Peyer's patch (tissue), 4 donors: ENCODE data around the gene ZNF428. TPM values are rescaled to one million over a fixed set of nuclear protein-coding genes. Genes with fewer than 3 reads are reported as not detected.

Source experiments
- DNase-seq, 3 donors: peaks; one replicate each; pipeline ENCODE4 v3.0.0-alpha.2; 2017 to 2019
- H3K27ac ChIP-seq, 4 donors: fragments of 200-600 bp; sonication (generic); one replicate each; pipeline ENCODE4 v1.5.1; 2016 to 2019
- H3K27me3 ChIP-seq, 2 donors: fragments of 200-600 bp; sonication (generic); one replicate each; pipeline ENCODE4 v1.5.1; 2019
- H3K36me3 ChIP-seq, 3 donors: fragments of 200-600 bp; sonication (generic); one replicate each; pipeline ENCODE4 v1.5.1; 2016 to 2019
- H3K4me1 ChIP-seq, 4 donors: fragments of 200-600 bp; sonication (generic); one replicate each; pipeline ENCODE4 v1.5.1; 2016 to 2019
- H3K4me3 ChIP-seq, 4 donors: fragments of 200-600 bp; sonication (generic); 1 replicate in 3 of 4; 2 replicates in 1 of 4; pipeline ENCODE4 v1.5.1; 2016 to 2019; ENCODE audit warnings: mild to moderate bottlenecking in 1 of 4
- H3K9me3 ChIP-seq, 4 donors: fragments of 200-600 bp; sonication (generic); one replicate each; pipeline ENCODE4 v1.5.1; 2016 to 2019; ENCODE audit warnings: mild to moderate bottlenecking in 1 of 4
- POLR2A ChIP-seq, 2 donors: fragments of 450-650 bp; IDR thresholded peaks; one replicate each; pipeline ENCODE4 v1.5.1; 2017; ENCODE audit warnings: antibody characterized with exemption in 2 of 2, mild to moderate bottlenecking in 2 of 2, moderate library complexity in 2 of 2
- small RNA-seq, 2 donors: library from RNA; depleted of rRNA; stranded (forward); fragments of <200 nt; gene quantifications; one replicate each; pipeline ENCODE3, GENCODE V24; 2016
- total RNA-seq, 4 donors: library from RNA; depleted of rRNA; stranded (reverse); fragments of >200 nt; gene quantifications; one replicate each; pipeline ENCODE4 v1.1.0, GENCODE V29; 2016
- TF ChIP-seq, protein P1 (sequence below), 6 experiments: fragments of 450-650 bp in 4 of 6; fragments of 200-600 bp in 2 of 6; sonication (generic) in 1 of 6; IDR thresholded peaks; one replicate each; pipeline ENCODE4 v1.5.1; 2017 to 2019; ENCODE audit warnings: antibody characterized with exemption in 6 of 6, mild to moderate bottlenecking in 3 of 6, moderate library complexity in 1 of 6

ZNF428 gene
- total RNA-seq, 4 donors from 2014 or later, result 10.5 to 28.1 (median 11.6) TPM

- no peaks in the 10 kb centered on the region for H3K27me3 ChIP-seq
- no peak for DNase-seq
- H3K9me3 ChIP-seq, result no peaks in the 10 kb centered on the region
- peaks cover 0 to 15% (median 0%) of the 10 kb centered on the region in 3 donors for H3K36me3 ChIP-seq
- peak overlapping the region; percentile 62 to 81 (median 78) for H3K27ac ChIP-seq
- H3K4me3 ChIP-seq, result peak overlapping the region in 1 of 4 donors; percentile 12
- TF ChIP-seq POLR2A (IDR thresholded peaks at IDR 0.05), result no peak
- H3K4me1 ChIP-seq, result peaks cover 0 to 10% (median 4%) of the 10 kb centered on the region in 4 donors
These were observed 57.2 kb downstream of the ZNF428 start for GRCh38 chr19:43562226-43562697.

DNA sequence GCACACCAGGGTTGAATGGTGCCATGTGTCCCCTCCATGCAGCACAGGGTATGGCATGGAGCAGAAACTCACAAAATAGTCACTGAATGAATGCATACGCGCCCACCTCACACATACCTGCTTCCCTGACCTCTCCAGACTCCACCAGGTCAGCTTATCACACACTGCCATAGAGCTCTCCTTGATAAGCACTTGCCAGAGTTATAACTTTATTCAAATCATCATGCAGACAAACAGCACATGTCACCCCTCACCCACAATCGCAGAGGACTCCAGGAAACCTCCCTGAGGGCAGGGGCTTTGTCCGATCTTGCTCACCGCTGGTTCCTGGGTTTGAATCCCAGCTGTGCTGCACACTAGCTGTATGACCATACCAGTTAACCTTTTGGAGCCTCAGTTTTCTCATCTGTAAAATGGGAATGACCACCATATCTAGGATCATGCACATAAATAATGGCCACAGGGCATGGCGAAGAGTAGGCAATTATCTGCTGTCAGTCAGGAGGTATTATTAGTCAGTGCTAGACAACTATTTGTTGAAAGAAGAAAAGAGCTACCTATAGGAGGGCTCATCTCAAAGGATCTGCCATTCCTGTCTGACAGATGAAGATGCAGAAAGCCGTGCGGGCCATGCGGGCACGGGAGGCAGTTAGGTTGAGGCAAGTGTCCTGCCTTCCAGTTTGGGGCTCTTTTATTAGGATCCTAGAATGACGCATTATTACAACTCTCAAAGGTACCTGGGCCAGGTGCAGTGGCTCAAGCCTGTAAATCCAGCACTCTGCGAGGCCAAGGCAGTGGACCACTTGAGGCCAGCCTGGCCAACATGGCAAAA is 58.1 kb downstream of the ZNF428 start:
- no peaks in the 10 kb centered on the region for H3K27me3 ChIP-seq
- H3K4me1 ChIP-seq, result peaks cover 0 to 10% (median 4%) of the 10 kb centered on the region in 4 donors
- H3K36me3 ChIP-seq, result peaks cover 0 to 16% (median 0%) of the 10 kb centered on the region in 3 donors
- TF ChIP-seq POLR2A (IDR thresholded peaks at IDR 0.05), result no peak
- TF ChIP-seq, protein P1, sequence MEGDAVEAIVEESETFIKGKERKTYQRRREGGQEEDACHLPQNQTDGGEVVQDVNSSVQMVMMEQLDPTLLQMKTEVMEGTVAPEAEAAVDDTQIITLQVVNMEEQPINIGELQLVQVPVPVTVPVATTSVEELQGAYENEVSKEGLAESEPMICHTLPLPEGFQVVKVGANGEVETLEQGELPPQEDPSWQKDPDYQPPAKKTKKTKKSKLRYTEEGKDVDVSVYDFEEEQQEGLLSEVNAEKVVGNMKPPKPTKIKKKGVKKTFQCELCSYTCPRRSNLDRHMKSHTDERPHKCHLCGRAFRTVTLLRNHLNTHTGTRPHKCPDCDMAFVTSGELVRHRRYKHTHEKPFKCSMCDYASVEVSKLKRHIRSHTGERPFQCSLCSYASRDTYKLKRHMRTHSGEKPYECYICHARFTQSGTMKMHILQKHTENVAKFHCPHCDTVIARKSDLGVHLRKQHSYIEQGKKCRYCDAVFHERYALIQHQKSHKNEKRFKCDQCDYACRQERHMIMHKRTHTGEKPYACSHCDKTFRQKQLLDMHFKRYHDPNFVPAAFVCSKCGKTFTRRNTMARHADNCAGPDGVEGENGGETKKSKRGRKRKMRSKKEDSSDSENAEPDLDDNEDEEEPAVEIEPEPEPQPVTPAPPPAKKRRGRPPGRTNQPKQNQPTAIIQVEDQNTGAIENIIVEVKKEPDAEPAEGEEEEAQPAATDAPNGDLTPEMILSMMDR (IDR thresholded peaks at IDR 0.05), result no peak
- DNase-seq, result no peak
- no peak overlapping the region for H3K4me3 ChIP-seq
- H3K9me3 ChIP-seq, result no peaks in the 10 kb centered on the region
- H3K27ac ChIP-seq, result peak overlapping the region in 1 of 4 donors; percentile 81

DNA sequence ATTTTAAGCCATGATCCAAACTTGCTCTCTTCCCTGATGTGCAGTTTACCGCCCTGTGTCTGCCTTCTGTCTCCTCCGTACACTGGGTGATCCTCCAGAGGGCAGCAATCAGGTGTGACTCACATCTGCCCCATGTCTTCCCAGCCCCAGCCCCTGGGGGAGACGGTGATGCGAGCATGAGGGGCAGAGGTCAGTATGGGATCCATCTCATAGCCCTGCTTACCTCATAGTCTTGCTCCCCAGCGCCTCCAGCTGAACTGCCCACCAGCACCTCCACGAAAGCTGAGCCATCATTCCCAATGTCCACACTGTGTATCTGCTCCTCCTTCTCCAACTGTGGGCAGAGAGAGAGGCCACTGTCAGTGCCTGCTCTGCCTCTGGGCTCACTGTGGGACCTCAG is 58.7 kb downstream of the ZNF428 start:
- no peak for DNase-seq
- TF ChIP-seq, protein P1 (IDR thresholded peaks at IDR 0.05), result no peak
- no peak for TF ChIP-seq POLR2A (IDR thresholded peaks at IDR 0.05)
- peaks cover 0 to 23% (median 0%) of the 10 kb centered on the region in 3 donors for H3K36me3 ChIP-seq
- H3K4me3 ChIP-seq, result no peak overlapping the region
- no peak overlapping the region for H3K27ac ChIP-seq
- H3K4me1 ChIP-seq, result peaks cover 0 to 10% (median 4%) of the 10 kb centered on the region in 4 donors
- no peaks in the 10 kb centered on the region for H3K9me3 ChIP-seq
- no peaks in the 10 kb centered on the region for H3K27me3 ChIP-seq

Small RNA genes within 50 kb of the gene (small RNA-seq; reads per million reads assigned to genes)
- gene RN7SL368P, result 0 reads per million in 2 donors

Other genes with a start within 250 kb of the ZNF428 start
- gene TEX101, start 204.7 kb downstream of the ZNF428 start, total RNA-seq, result not detected
- under 1 TPM in 1 of 4 donors, not detected in 3; 0.67 TPM for gene LYPD3, start 154.0 kb downstream of the ZNF428 start, total RNA-seq
- gene PHLDB3, start 114.9 kb downstream of the ZNF428 start, total RNA-seq, result 10 to 100 TPM; 13.0 to 23.4 (median 18.0) TPM
- 100 to 1,000 TPM; 115 to 252 (median 199) TPM for gene ETHE1, start 92.4 kb downstream of the ZNF428 start, total RNA-seq
- gene ZNF575, start 86.4 kb downstream of the ZNF428 start, total RNA-seq, result 1 to 10 TPM in 2 of 4 donors, under 1 TPM in 2; 0.53 to 1.7 (median 1.3) TPM
- 10 to 100 TPM; 18.4 to 49.5 (median 22.2) TPM for gene XRCC1, start 44.1 kb downstream of the ZNF428 start, total RNA-seq
- 1 to 10 TPM in 3 of 4 donors, not detected in 1; 1.9 to 6.6 (median 2.8) TPM for gene PINLYP, start 43.8 kb downstream of the ZNF428 start, total RNA-seq
- 10 to 100 TPM; 10.7 to 28.8 (median 18.5) TPM for gene IRGQ, start 23.5 kb downstream of the ZNF428 start, total RNA-seq
- 10 to 100 TPM in 3 of 4 donors, 1 to 10 TPM in 1; 6.6 to 21.9 (median 16.5) TPM for gene ZNF576, start 23.0 kb downstream of the ZNF428 start, total RNA-seq
- 1 to 10 TPM in 3 of 4 donors, not detected in 1; 1.2 to 2.7 (median 2.5) TPM for gene SRRM5, start 7.5 kb downstream of the ZNF428 start, total RNA-seq
- gene CADM4, start 20.2 kb upstream of the ZNF428 start, total RNA-seq, result 1 to 10 TPM in 1 of 4 donors, under 1 TPM in 1, not detected in 2; 0.80 to 1.4 TPM
- gene PLAUR, start 50.5 kb upstream of the ZNF428 start, total RNA-seq, result 10 to 100 TPM in 3 of 4 donors, 1 to 10 TPM in 1; 7.0 to 21.2 (median 15.5) TPM
- not detected for gene IRGC, start 96.4 kb upstream of the ZNF428 start, total RNA-seq
- gene SMG9, start 135.3 kb upstream of the ZNF428 start, total RNA-seq, result 10 to 100 TPM; 25.0 to 56.1 (median 40.8) TPM
- 10 to 100 TPM in 3 of 4 donors, 1 to 10 TPM in 1; 5.1 to 54.5 (median 33.1) TPM for gene KCNN4, start 161.3 kb upstream of the ZNF428 start, total RNA-seq
- gene LYPD5, start 182.8 kb upstream of the ZNF428 start, total RNA-seq, result 1 to 10 TPM in 1 of 4 donors, under 1 TPM in 1, not detected in 2; 0.27 to 1.7 TPM
- 10 to 100 TPM in 2 of 4 donors, 1 to 10 TPM in 2; 5.4 to 22.1 (median 11.8) TPM for gene ZNF283, start 207.7 kb upstream of the ZNF428 start, total RNA-seq